ENCODE data around the gene IGF1.

- TF ChIP-seq CTCF (IDR thresholded peaks at IDR 0.05; ENCODE audit: low read length), result no peak
- no peak for TF ChIP-seq EZH2 (optimal IDR thresholded peaks at IDR 0.05; ENCODE audit: low read depth, low read length)
- TF ChIP-seq EZH2phosphoT487 (IDR thresholded peaks at IDR 0.05; ENCODE audit: low read length), result no peak
These were observed 21.4 kb upstream of the IGF1 start for GRCh38 chr12:102501773-102502172.

Measured in MM.1S (cell line).